ENCODE measurements around the gene RHOB. TPM values are rescaled to one million over a fixed set of nuclear protein-coding genes. Genes with fewer than 3 reads are reported as not detected.

Gene RHOB
- total RNA-seq, 1 donor from 2014 or later: 12.9 TPM

DNA sequence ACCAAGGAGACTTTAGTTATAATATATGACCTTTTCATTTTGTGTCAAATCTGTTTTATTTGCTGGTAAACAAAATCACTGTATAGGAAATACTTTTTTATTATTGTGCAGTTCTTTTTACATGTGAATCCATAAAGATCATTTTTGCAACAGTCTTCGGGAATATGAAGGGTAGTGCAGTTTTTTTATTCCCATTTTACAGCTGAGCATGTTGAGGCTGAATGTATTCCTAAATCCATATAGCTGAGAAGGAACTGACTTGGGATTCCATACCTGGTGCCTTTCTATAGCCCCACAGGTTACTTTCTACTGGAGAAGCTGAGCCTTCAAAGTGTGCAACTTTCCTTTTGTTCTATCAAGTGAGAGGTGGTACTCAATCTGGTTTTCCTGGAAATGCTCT lies 29.6 kb downstream of the RHOB start:
- no peak for DNase-seq
- ATAC-seq (ENCODE audit: low read depth): no peak
- Mint-ChIP-seq H3K27ac (no peak overlapping the region), H3K36me3 (ENCODE audit: low read depth) (no peaks in the 10 kb centered on the region), H3K27me3 (no peaks in the 10 kb centered on the region), H3K9me3 (no peaks in the 10 kb centered on the region), H3K4me1 (no peaks in the 10 kb centered on the region), H3K4me3 (no peak overlapping the region)
- intact Hi-C loops (cut with micrococcal nuclease): no loop called here
- POLR2A ChIA-PET: no interaction called here
- TF ChIP-seq, protein P1, sequence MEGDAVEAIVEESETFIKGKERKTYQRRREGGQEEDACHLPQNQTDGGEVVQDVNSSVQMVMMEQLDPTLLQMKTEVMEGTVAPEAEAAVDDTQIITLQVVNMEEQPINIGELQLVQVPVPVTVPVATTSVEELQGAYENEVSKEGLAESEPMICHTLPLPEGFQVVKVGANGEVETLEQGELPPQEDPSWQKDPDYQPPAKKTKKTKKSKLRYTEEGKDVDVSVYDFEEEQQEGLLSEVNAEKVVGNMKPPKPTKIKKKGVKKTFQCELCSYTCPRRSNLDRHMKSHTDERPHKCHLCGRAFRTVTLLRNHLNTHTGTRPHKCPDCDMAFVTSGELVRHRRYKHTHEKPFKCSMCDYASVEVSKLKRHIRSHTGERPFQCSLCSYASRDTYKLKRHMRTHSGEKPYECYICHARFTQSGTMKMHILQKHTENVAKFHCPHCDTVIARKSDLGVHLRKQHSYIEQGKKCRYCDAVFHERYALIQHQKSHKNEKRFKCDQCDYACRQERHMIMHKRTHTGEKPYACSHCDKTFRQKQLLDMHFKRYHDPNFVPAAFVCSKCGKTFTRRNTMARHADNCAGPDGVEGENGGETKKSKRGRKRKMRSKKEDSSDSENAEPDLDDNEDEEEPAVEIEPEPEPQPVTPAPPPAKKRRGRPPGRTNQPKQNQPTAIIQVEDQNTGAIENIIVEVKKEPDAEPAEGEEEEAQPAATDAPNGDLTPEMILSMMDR (IDR thresholded peaks at IDR 0.05): no peak
- CTCF ChIA-PET: no interaction called here

DNA sequence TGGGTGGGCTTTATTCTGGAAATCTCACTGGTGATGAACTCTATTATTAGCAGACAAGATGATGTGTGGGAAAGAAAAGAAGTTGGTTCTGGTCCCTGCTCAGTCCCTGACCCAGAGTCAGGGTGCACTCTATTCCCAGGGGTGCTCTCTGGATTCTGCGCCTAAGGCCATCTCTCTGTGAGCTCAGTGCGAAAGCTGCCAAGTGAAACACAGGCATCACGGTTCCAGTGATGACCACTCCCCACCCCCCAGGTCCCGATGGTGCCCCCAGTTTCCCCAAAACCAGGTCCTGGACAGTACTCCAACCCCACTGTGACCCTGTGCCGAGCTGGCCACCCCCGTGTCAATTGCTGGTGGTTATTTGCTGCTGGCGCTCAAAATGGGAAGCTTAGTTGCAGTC lies 30.1 kb downstream of the RHOB start:
- H3K9me3 Mint-ChIP-seq: no peaks in the 10 kb centered on the region
- no peaks in the 10 kb centered on the region for H3K36me3 Mint-ChIP-seq (ENCODE audit: low read depth)
- no peak for DNase-seq
- intact Hi-C loops (cut with micrococcal nuclease): no loop called here
- H3K27me3 Mint-ChIP-seq: peaks cover under 1% of the 10 kb centered on the region
- H3K27ac Mint-ChIP-seq: no peak overlapping the region
- ChIA-PET CTCF (no interaction called here), POLR2A (no interaction called here)
- no peak for ATAC-seq (ENCODE audit: low read depth)
- TF ChIP-seq, protein P1 (IDR thresholded peaks at IDR 0.05): no peak
- no peak overlapping the region for H3K4me3 Mint-ChIP-seq
- H3K4me1 Mint-ChIP-seq: no peaks in the 10 kb centered on the region

DNA sequence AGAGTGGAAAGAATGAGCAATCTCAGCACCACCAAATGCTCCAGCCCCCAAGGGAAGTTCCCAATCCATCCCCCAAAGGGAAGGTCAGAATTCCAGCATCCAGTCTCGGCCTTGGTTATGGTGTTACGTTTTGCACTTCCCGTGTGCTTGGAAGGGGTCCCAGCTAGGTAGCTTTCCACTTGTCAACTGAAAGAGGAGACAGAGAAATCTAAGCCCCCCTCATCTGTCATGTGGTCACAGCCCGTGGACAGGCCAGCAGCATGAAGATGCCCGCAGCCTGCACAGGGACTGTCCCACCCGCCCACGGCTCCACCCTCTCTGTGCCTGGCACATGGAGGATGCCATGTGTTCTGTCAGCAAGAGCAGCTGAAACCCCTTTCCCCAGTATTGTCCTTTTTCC lies 32.1 kb downstream of the RHOB start:
- H3K36me3 Mint-ChIP-seq (ENCODE audit: low read depth): no peaks in the 10 kb centered on the region
- ATAC-seq (ENCODE audit: low read depth): no peak
- CTCF ChIA-PET: no interaction called here
- POLR2A ChIA-PET: interaction anchor here (1.3 kb wide), 1 partner anchor 32 kb away, joined by 3 read pairs; the partner anchor contains the start of gene RHOB
- TF ChIP-seq, protein P1 (IDR thresholded peaks at IDR 0.05): no peak
- H3K9me3 Mint-ChIP-seq: no peaks in the 10 kb centered on the region
- intact Hi-C loops (cut with micrococcal nuclease): no loop called here
- H3K27me3 Mint-ChIP-seq: peaks cover 2% of the 10 kb centered on the region
- no peak overlapping the region for H3K4me3 Mint-ChIP-seq
- H3K27ac Mint-ChIP-seq: no peak overlapping the region
- DNase-seq: no peak
- no peaks in the 10 kb centered on the region for H3K4me1 Mint-ChIP-seq

DNA sequence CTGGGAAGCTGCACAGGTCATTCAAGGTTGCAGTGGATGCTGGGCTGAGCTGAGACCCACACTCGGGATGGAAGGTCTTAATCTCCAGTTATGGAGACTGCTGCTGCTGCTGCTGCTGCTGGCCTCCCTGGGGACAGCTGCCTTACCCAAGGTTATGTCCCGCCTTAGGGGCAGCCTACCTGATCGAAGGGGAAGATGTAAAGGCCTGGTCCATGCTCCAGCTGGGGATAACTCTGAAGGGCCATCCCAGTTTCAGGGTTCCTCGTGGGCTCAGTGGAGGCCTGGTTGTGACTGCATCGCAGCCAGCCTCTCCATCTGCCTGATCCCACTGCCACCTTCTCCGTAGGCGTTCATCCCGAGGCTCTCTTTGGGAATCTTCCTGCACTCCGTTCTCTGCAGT lies 33.0 kb downstream of the RHOB start:
- TF ChIP-seq, protein P1 (IDR thresholded peaks at IDR 0.05): no peak
- ChIA-PET POLR2A (interaction anchor here (1.3 kb wide), 1 partner anchor 33 kb away, joined by 3 read pairs; the partner anchor contains the start of gene RHOB), CTCF (no interaction called here)
- ATAC-seq (ENCODE audit: low read depth): no peak
- H3K27ac Mint-ChIP-seq: no peak overlapping the region
- no peaks in the 10 kb centered on the region for H3K9me3 Mint-ChIP-seq
- H3K4me1 Mint-ChIP-seq: no peaks in the 10 kb centered on the region
- H3K4me3 Mint-ChIP-seq: no peak overlapping the region
- peaks cover 2% of the 10 kb centered on the region for H3K27me3 Mint-ChIP-seq
- intact Hi-C loops (cut with micrococcal nuclease): no loop called here
- no peaks in the 10 kb centered on the region for H3K36me3 Mint-ChIP-seq (ENCODE audit: low read depth)
- DNase-seq: no peak

DNA sequence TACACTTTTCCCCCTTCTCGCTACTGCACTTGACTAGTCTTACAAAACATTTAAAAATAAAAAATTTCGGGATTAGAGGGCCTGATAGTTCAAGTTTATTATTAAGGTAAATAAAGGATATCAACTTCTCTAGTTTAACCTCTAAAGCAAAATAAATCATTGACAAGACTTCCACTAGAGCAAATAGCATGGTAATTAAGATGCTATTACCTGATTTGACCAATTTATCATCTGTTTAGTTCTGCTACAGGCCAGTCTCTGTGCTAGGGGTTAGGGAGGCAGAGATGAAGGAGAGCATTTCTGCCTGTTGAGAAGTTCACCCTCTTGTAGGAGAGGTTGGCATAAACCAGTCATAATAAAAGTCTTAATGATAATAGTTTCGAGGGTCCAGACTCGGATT lies 34.0 kb downstream of the RHOB start:
- ChIA-PET POLR2A (no interaction called here), CTCF (no interaction called here)
- TF ChIP-seq, protein P1 (IDR thresholded peaks at IDR 0.05): no peak
- intact Hi-C loops (cut with micrococcal nuclease): no loop called here
- Mint-ChIP-seq H3K27ac (no peak overlapping the region), H3K9me3 (no peaks in the 10 kb centered on the region), H3K36me3 (ENCODE audit: low read depth) (no peaks in the 10 kb centered on the region), H3K27me3 (peaks cover 2% of the 10 kb centered on the region), H3K4me1 (no peaks in the 10 kb centered on the region), H3K4me3 (no peak overlapping the region)
- ATAC-seq (ENCODE audit: low read depth) (no peak), DNase-seq (no peak)
